HEK293 (cell line): ENCODE results near the gene HTT-AS.

ENCODE experiments used
- CTCF ChIA-PET: fragments of 350-600 bp; formaldehyde crosslinking; extraction: SDS; loops from one replicate; lab custom pipeline; 2021; ENCODE audit warnings: antibody characterized with exemption; lab: Yijun Ruan, JAX
- POLR2A ChIA-PET: fragments of 300-600 bp; formaldehyde crosslinking; extraction: SDS; loops from one replicate; lab custom pipeline; 2020; ENCODE audit warnings: antibody characterized with exemption, inconsistent platforms; lab: Yijun Ruan, JAX
- H3K27ac ChIP-seq: fragments of 200-500 bp; sonication (Bioruptor generic); 2 replicates; pipeline ENCODE4 v1.5.1; 2014; ENCODE audit warnings: low read depth, low read length, control low read depth, inconsistent platforms; ENCODE audit errors: extremely low read depth
- H3K36me3 ChIP-seq, 2 experiments: fragments of 200-500 bp in 1 of 2; sonication (Bioruptor generic) in 1 of 2; 1 replicate in 1 of 2; 2 replicates in 1 of 2; pipeline ENCODE4 v1.5.1; 2014 to 2017; ENCODE audit warnings: inconsistent platforms in 2 of 2, low read length in 2 of 2; ENCODE audit not compliant: control insufficient read depth in 2 of 2, insufficient read depth in 1 of 2
- H3K4me1 ChIP-seq: fragments of 200-500 bp; sonication (Bioruptor generic); 2 replicates; pipeline ENCODE4 v1.5.1; 2014; ENCODE audit warnings: mild to moderate bottlenecking, low read length, inconsistent platforms; ENCODE audit not compliant: control insufficient read depth, insufficient read depth
- H3K4me3 ChIP-seq: 2 replicates; pipeline ENCODE4 v1.5.1; 2011; ENCODE audit warnings: low read depth, mild to moderate bottlenecking, control low read depth, low read length, moderate library complexity
- H3K9me3 ChIP-seq: fragments of 200-500 bp; sonication (Bioruptor generic); 2 replicates; pipeline ENCODE4 v1.5.1; 2014; ENCODE audit warnings: low read depth, low read length, inconsistent platforms; ENCODE audit not compliant: control insufficient read depth, insufficient read depth
- KLF1 ChIP-seq: fragments of 450-650 bp; formaldehyde crosslinking; IDR thresholded peaks from 2 replicates; pipeline ENCODE4 v1.5.1; 2016; ENCODE audit warnings: missing biosample characterization, missing genetic modification characterization
- MYNN ChIP-seq: fragments of 450-650 bp; formaldehyde crosslinking; IDR thresholded peaks from 2 replicates; pipeline ENCODE4 v1.5.1; 2016; ENCODE audit warnings: missing biosample characterization, missing genetic modification characterization, borderline replicate concordance
- OSR2 ChIP-seq: fragments of 450-650 bp; formaldehyde crosslinking; IDR thresholded peaks from 2 replicates; pipeline ENCODE4 v1.5.1; 2016; ENCODE audit warnings: missing biosample characterization, missing genetic modification characterization
- SETDB1 ChIP-seq: IDR thresholded peaks from one replicate; pipeline ENCODE4 v1.6.1; 2017; ENCODE audit warnings: mild to moderate bottlenecking, low read length, moderate library complexity, mixed read lengths; ENCODE audit not compliant: insufficient read length
- SP7 ChIP-seq: fragments of 450-650 bp; formaldehyde crosslinking; IDR thresholded peaks from 2 replicates; pipeline ENCODE4 v1.5.1; 2016; ENCODE audit warnings: missing biosample characterization, missing genetic modification characterization
- ZBTB1 ChIP-seq: fragments of 450-650 bp; formaldehyde crosslinking; IDR thresholded peaks from 2 replicates; pipeline ENCODE4 v1.5.1; 2016; ENCODE audit warnings: missing biosample characterization, missing genetic modification characterization
- ZFP37 ChIP-seq: fragments of 450-650 bp; formaldehyde crosslinking; IDR thresholded peaks from 2 replicates; pipeline ENCODE4 v1.5.1; 2016; ENCODE audit warnings: missing biosample characterization, missing genetic modification characterization
- ZNF132 ChIP-seq: fragments of 450-650 bp; formaldehyde crosslinking; IDR thresholded peaks from 2 replicates; pipeline ENCODE4 v1.5.1; 2017; ENCODE audit warnings: missing biosample characterization, missing genetic modification characterization, borderline replicate concordance
- ZNF140 ChIP-seq: fragments of 450-650 bp; formaldehyde crosslinking; IDR thresholded peaks from 2 replicates; pipeline ENCODE4 v1.5.1; 2016; ENCODE audit warnings: missing biosample characterization, missing genetic modification characterization
- ZNF274 ChIP-seq, 2 experiments: fragments of 200-500 bp in 1 of 2; fragments of 450-650 bp in 1 of 2; sonication (Bioruptor generic) in 1 of 2; formaldehyde crosslinking in 1 of 2; IDR thresholded peaks; 2 replicates each; pipeline versions ENCODE4 v1.5.1 to v1.6.1; 2014 to 2016; ENCODE audit warnings: borderline replicate concordance in 1 of 2, inconsistent platforms in 1 of 2, low read length in 1 of 2, missing biosample characterization in 1 of 2, missing genetic modification characterization in 1 of 2
- ZNF426 ChIP-seq: fragments of 450-650 bp; formaldehyde crosslinking; IDR thresholded peaks from 2 replicates; pipeline ENCODE4 v1.5.1; 2017; ENCODE audit warnings: missing biosample characterization, missing genetic modification characterization, mild to moderate bottlenecking, inconsistent platforms, moderate library complexity
- ZNF544 ChIP-seq: fragments of 450-650 bp; formaldehyde crosslinking; IDR thresholded peaks from 2 replicates; pipeline ENCODE4 v1.5.0; 2017; ENCODE audit warnings: missing biosample characterization, missing genetic modification characterization
- ZNF670 ChIP-seq: fragments of 450-650 bp; formaldehyde crosslinking; IDR thresholded peaks from 2 replicates; pipeline ENCODE4 v1.5.1; 2016; ENCODE audit warnings: missing biosample characterization, missing genetic modification characterization, low read depth
- ZNF677 ChIP-seq: fragments of 450-650 bp; IDR thresholded peaks from 2 replicates; pipeline ENCODE4 v1.5.0; 2018; ENCODE audit warnings: missing biosample characterization, mild to moderate bottlenecking, missing genetic modification characterization, moderate library complexity
- ZNF843 ChIP-seq: fragments of 450-650 bp; formaldehyde crosslinking; IDR thresholded peaks from 2 replicates; pipeline ENCODE4 v1.5.1; 2016; ENCODE audit warnings: missing biosample characterization, missing genetic modification characterization
- ZXDB ChIP-seq: fragments of 450-650 bp; formaldehyde crosslinking; IDR thresholded peaks from 2 replicates; pipeline ENCODE4 v1.5.1; 2016; ENCODE audit warnings: missing biosample characterization, missing genetic modification characterization
- TF ChIP-seq, protein P1 (sequence below): fragments of 450-650 bp; formaldehyde crosslinking; IDR thresholded peaks from 2 replicates; pipeline ENCODE4 v1.5.1; 2017; ENCODE audit warnings: missing biosample characterization, missing genetic modification characterization
- TF ChIP-seq, protein P2 (sequence below): fragments of 450-650 bp; formaldehyde crosslinking; IDR thresholded peaks from 2 replicates; pipeline ENCODE4 v1.5.1; 2016; ENCODE audit warnings: missing biosample characterization, missing genetic modification characterization
- TF ChIP-seq, protein P3 (sequence below): fragments of 450-650 bp; formaldehyde crosslinking; IDR thresholded peaks from 2 replicates; pipeline ENCODE4 v1.5.1; 2017; ENCODE audit warnings: missing biosample characterization, missing genetic modification characterization
- TF ChIP-seq, protein P4 (sequence below): fragments of 450-650 bp; IDR thresholded peaks from 2 replicates; pipeline ENCODE4 v1.5.1; 2018; ENCODE audit warnings: missing biosample characterization, mild to moderate bottlenecking, missing genetic modification characterization
- TF ChIP-seq, protein P5 (sequence below): fragments of 450-650 bp; formaldehyde crosslinking; IDR thresholded peaks from 2 replicates; pipeline ENCODE4 v1.5.1; 2017; ENCODE audit warnings: missing biosample characterization, missing genetic modification characterization
- TF ChIP-seq, protein P6 (sequence below): fragments of 450-650 bp; formaldehyde crosslinking; IDR thresholded peaks from 2 replicates; pipeline ENCODE4 v1.5.1; 2016; ENCODE audit warnings: missing biosample characterization, missing genetic modification characterization, borderline replicate concordance
- TF ChIP-seq, protein P7 (sequence below): fragments of 450-650 bp; formaldehyde crosslinking; IDR thresholded peaks from 2 replicates; pipeline ENCODE4 v1.5.1; 2016; ENCODE audit warnings: missing biosample characterization, missing genetic modification characterization

HTT-AS gene

DNA sequence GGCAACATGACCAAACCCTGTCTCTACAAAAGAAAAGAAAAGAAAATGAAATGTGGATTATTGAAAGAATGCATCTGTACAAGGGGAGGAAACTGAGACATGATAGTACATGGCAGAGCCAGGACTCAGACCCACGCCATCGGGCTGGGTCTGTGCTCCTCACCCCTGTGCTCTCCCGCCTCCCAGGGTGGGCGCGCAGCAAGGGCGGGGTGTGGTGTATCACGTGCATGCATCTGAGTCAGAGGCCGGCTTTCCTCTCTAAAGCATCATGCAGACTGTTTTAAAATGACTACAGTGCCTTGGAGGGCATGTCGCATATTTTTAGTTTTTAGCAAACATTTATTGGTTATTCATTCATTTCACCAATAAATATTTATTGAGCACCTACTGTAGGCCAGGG is 47.8 kb downstream of the HTT-AS start:
- Histone ChIP-seq H3K4me1 (no peaks in the 10 kb centered on the region), H3K9me3 (no peaks in the 10 kb centered on the region), H3K4me3 (no peak overlapping the region), H3K27ac (no peak overlapping the region), H3K36me3 (no peaks in the 10 kb centered on the region)
- TF ChIP-seq, protein P1, sequence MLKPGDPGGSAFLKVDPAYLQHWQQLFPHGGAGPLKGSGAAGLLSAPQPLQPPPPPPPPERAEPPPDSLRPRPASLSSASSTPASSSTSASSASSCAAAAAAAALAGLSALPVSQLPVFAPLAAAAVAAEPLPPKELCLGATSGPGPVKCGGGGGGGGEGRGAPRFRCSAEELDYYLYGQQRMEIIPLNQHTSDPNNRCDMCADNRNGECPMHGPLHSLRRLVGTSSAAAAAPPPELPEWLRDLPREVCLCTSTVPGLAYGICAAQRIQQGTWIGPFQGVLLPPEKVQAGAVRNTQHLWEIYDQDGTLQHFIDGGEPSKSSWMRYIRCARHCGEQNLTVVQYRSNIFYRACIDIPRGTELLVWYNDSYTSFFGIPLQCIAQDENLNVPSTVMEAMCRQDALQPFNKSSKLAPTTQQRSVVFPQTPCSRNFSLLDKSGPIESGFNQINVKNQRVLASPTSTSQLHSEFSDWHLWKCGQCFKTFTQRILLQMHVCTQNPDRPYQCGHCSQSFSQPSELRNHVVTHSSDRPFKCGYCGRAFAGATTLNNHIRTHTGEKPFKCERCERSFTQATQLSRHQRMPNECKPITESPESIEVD (tag by site-specific recombination): no peak
- TF ChIP-seq, protein P2, sequence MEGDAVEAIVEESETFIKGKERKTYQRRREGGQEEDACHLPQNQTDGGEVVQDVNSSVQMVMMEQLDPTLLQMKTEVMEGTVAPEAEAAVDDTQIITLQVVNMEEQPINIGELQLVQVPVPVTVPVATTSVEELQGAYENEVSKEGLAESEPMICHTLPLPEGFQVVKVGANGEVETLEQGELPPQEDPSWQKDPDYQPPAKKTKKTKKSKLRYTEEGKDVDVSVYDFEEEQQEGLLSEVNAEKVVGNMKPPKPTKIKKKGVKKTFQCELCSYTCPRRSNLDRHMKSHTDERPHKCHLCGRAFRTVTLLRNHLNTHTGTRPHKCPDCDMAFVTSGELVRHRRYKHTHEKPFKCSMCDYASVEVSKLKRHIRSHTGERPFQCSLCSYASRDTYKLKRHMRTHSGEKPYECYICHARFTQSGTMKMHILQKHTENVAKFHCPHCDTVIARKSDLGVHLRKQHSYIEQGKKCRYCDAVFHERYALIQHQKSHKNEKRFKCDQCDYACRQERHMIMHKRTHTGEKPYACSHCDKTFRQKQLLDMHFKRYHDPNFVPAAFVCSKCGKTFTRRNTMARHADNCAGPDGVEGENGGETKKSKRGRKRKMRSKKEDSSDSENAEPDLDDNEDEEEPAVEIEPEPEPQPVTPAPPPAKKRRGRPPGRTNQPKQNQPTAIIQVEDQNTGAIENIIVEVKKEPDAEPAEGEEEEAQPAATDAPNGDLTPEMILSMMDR (tag by site-specific recombination): no peak
- TF ChIP-seq ZNF677: no peak
- no peak for TF ChIP-seq SP7 (tag by site-specific recombination)
- no peak for TF ChIP-seq ZNF843 (tag by site-specific recombination)
- TF ChIP-seq ZNF670 (tag by site-specific recombination): no peak
- TF ChIP-seq SETDB1: no peak
- TF ChIP-seq, protein P3, sequence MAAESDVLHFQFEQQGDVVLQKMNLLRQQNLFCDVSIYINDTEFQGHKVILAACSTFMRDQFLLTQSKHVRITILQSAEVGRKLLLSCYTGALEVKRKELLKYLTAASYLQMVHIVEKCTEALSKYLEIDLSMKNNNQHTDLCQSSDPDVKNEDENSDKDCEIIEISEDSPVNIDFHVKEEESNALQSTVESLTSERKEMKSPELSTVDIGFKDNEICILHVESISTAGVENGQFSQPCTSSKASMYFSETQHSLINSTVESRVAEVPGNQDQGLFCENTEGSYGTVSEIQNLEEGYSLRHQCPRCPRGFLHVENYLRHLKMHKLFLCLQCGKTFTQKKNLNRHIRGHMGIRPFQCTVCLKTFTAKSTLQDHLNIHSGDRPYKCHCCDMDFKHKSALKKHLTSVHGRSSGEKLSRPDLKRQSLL (tag by site-specific recombination): no peak
- no peak for TF ChIP-seq ZNF132
- TF ChIP-seq ZBTB1 (tag by site-specific recombination): no peak
- TF ChIP-seq ZNF544 (tag by site-specific recombination): no peak
- TF ChIP-seq, protein P4, sequence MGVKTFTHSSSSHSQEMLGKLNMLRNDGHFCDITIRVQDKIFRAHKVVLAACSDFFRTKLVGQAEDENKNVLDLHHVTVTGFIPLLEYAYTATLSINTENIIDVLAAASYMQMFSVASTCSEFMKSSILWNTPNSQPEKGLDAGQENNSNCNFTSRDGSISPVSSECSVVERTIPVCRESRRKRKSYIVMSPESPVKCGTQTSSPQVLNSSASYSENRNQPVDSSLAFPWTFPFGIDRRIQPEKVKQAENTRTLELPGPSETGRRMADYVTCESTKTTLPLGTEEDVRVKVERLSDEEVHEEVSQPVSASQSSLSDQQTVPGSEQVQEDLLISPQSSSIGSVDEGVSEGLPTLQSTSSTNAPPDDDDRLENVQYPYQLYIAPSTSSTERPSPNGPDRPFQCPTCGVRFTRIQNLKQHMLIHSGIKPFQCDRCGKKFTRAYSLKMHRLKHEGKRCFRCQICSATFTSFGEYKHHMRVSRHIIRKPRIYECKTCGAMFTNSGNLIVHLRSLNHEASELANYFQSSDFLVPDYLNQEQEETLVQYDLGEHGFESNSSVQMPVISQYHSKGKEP (tag by site-specific recombination): no peak
- TF ChIP-seq ZNF140 (tag by site-specific recombination): no peak
- TF ChIP-seq, protein P5, sequence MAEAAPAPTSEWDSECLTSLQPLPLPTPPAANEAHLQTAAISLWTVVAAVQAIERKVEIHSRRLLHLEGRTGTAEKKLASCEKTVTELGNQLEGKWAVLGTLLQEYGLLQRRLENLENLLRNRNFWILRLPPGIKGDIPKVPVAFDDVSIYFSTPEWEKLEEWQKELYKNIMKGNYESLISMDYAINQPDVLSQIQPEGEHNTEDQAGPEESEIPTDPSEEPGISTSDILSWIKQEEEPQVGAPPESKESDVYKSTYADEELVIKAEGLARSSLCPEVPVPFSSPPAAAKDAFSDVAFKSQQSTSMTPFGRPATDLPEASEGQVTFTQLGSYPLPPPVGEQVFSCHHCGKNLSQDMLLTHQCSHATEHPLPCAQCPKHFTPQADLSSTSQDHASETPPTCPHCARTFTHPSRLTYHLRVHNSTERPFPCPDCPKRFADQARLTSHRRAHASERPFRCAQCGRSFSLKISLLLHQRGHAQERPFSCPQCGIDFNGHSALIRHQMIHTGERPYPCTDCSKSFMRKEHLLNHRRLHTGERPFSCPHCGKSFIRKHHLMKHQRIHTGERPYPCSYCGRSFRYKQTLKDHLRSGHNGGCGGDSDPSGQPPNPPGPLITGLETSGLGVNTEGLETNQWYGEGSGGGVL: no peak
- no peak for TF ChIP-seq ZXDB (tag by site-specific recombination)
- no peak for TF ChIP-seq ZNF274 (IDR thresholded peaks at IDR 0.05; ENCODE audit: low read length)
- TF ChIP-seq ZNF274 (tag by site-specific recombination; IDR thresholded peaks at IDR 0.05; ENCODE audit: borderline replicate concordance): no peak
- no peak for TF ChIP-seq MYNN (tag by site-specific recombination)
- TF ChIP-seq KLF1 (tag by site-specific recombination): no peak
- ChIA-PET CTCF (no interaction called here), POLR2A (no interaction called here)

DNA sequence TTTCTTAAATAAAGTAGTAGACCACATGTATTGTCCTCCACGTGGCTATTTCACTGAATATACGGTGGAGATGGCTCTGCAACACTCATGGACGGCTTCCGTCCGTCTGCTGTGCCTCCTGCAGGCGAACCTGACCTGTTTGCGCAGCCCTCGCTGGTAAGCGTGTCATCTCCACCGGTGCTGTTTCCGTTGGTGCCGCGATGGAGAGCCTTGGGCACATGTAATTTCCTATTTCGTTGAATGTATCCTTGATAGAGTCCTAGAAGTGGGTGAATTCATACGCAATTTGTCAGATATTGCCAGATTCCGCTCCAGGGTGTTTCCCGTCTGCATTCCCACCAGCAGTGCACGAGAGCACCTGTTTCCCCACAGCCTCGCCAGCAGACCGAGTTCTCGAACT is 48.5 kb downstream of the HTT-AS start:
- Histone ChIP-seq H3K4me1 (no peaks in the 10 kb centered on the region), H3K9me3 (no peaks in the 10 kb centered on the region), H3K27ac (no peak overlapping the region), H3K4me3 (no peak overlapping the region), H3K36me3 (no peaks in the 10 kb centered on the region)
- CTCF ChIA-PET: no interaction called here
- POLR2A ChIA-PET: no interaction called here
- no peak for TF ChIP-seq ZNF426 (tag by site-specific recombination)
- TF ChIP-seq, protein P6, sequence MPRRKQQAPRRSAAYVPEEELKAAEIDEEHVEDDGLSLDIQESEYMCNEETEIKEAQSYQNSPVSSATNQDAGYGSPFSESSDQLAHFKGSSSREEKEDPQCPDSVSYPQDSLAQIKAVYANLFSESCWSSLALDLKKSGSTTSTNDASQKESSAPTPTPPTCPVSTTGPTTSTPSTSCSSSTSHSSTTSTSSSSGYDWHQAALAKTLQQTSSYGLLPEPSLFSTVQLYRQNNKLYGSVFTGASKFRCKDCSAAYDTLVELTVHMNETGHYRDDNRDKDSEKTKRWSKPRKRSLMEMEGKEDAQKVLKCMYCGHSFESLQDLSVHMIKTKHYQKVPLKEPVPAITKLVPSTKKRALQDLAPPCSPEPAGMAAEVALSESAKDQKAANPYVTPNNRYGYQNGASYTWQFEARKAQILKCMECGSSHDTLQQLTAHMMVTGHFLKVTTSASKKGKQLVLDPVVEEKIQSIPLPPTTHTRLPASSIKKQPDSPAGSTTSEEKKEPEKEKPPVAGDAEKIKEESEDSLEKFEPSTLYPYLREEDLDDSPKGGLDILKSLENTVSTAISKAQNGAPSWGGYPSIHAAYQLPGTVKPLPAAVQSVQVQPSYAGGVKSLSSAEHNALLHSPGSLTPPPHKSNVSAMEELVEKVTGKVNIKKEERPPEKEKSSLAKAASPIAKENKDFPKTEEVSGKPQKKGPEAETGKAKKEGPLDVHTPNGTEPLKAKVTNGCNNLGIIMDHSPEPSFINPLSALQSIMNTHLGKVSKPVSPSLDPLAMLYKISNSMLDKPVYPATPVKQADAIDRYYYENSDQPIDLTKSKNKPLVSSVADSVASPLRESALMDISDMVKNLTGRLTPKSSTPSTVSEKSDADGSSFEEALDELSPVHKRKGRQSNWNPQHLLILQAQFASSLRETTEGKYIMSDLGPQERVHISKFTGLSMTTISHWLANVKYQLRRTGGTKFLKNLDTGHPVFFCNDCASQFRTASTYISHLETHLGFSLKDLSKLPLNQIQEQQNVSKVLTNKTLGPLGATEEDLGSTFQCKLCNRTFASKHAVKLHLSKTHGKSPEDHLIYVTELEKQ (tag by site-specific recombination): no peak
- TF ChIP-seq, protein P7, sequence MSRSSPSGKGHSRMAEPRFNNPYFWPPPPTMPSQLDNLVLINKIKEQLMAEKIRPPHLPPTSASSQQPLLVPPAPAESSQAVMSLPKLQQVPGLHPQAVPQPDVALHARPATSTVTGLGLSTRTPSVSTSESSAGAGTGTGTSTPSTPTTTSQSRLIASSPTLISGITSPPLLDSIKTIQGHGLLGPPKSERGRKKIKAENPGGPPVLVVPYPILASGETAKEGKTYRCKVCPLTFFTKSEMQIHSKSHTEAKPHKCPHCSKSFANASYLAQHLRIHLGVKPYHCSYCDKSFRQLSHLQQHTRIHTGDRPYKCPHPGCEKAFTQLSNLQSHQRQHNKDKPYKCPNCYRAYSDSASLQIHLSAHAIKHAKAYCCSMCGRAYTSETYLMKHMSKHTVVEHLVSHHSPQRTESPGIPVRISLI (tag by site-specific recombination): no peak
- no peak for TF ChIP-seq OSR2 (tag by site-specific recombination)
- no peak for TF ChIP-seq ZFP37
